ENCODE measurements around the gene GADD45B.

- TF ChIP-seq CTCF (IDR thresholded peaks at IDR 0.05) (no peak), POLR2A (IDR thresholded peaks at IDR 0.05) (no peak)
These were observed 18.7 kb downstream of the GADD45B start for GRCh38 chr19:2494447-2495129.
